ENCODE results near the gene EPOP. TPM values are rescaled to one million over a fixed set of nuclear protein-coding genes. Genes with fewer than 3 reads are reported as not detected.

Gene EPOP
- total and polyA plus RNA-seq, 2 of the 13 experiments (the other 11 are each of a cell fraction or from before 2014, with no cell fraction given) = 14.7 to 37.8 TPM

DNA sequence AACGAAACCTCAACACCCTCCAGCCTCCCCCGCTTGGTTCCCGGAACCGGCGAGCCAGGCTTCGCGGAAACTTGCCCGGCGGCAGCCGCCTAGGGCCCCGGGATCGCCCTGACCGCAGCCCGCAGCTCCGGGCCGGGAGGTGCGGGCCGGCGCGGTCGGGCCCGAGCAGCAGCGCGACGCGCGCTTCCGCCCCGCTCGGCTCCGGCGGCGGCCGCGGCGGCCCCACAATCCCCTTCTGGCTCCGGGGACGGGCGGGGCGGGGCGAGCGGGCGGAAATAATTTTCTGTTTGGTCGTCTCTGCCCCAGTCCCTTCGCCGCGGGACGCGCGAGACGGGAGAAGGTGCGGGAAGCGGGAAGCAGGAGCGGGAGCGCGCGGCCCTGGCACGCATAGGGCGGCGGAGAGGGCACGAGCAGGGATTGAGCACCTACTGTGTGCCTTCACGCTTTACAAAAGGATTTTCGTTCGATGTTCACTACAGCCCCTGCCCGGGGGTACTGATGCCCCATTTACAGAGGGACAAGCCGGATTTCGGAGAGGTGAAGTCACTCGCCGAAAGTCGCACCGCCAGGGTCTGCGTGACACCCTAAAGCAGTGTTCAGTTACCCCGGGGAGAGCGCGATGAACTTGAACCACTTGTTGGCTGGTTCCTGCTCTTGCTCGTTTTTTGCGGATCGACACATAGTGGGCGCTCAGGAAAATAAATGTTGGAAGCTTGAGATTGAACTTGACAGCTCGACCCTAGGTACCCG, 27.6 kb upstream of the EPOP start (continued):
- TF ChIP-seq SKIL (CRISPR knock-in tag; IDR thresholded peaks at IDR 0.05; ENCODE audit: borderline replicate concordance) (peak; percentile 81), HNRNPUL1 (IDR thresholded peaks at IDR 0.05; ENCODE audit: low read depth, low read length) (no peak), SOX5 (CRISPR knock-in tag; IDR thresholded peaks at IDR 0.05; ENCODE audit: borderline replicate concordance) (peak; percentile 55), FOSL2 (CRISPR knock-in tag; IDR thresholded peaks at IDR 0.05) (peak; percentile 29; the same call in 1 of the 2 replicates), NFKB2 (CRISPR knock-in tag; IDR thresholded peaks at IDR 0.05; ENCODE audit: borderline replicate concordance) (peak; percentile 85; the same call in 1 of the 2 replicates), CEBPB (IDR thresholded peaks at IDR 0.05; ENCODE audit: borderline replicate concordance, low read depth, low read length) (no peak), BRCA1 (CRISPR knock-in tag; IDR thresholded peaks at IDR 0.05) (0 out of 2 replicates have a peak, but pooled peaks have one; percentile 5), NFE2L1 (CRISPR knock-in tag; IDR thresholded peaks at IDR 0.05; ENCODE audit: borderline replicate concordance) (no peak), ZNF775 (CRISPR knock-in tag; IDR thresholded peaks at IDR 0.05; ENCODE audit: borderline replicate concordance) (no peak), MEIS2 (CRISPR knock-in tag; IDR thresholded peaks at IDR 0.05) (peak; percentile 25; the same call in 1 of the 2 replicates), CAMTA2 (CRISPR knock-in tag; IDR thresholded peaks at IDR 0.05; ENCODE audit: borderline replicate concordance) (no peak), GFI1 (CRISPR knock-in tag; IDR thresholded peaks at IDR 0.05; ENCODE audit: borderline replicate concordance) (peak; percentile 58; the same call in 1 of the 2 replicates), ZNF678 (CRISPR knock-in tag; IDR thresholded peaks at IDR 0.05) (0 out of 2 replicates have a peak, but pooled peaks have one; percentile 46), SMAD3 (CRISPR knock-in tag; IDR thresholded peaks at IDR 0.05) (no peak; the same call in 1 of the 2 replicates), ZNF20 (CRISPR knock-in tag; IDR thresholded peaks at IDR 0.05) (0 out of 2 replicates have a peak, but pooled peaks have one; percentile 40), NR2C2 (CRISPR knock-in tag; IDR thresholded peaks at IDR 0.05; ENCODE audit: borderline replicate concordance) (peak; percentile 95), DNMT1 (CRISPR knock-in tag; IDR thresholded peaks at IDR 0.05) (0 out of 2 replicates have a peak, but pooled peaks have one; percentile 6), IKZF1 (IDR thresholded peaks at IDR 0.05) (no peak), PCBP2 (optimal IDR thresholded peaks at IDR 0.05; ENCODE audit: low read depth, low read length, poor library complexity, severe bottlenecking) (no peak), ZNF33B (CRISPR knock-in tag; IDR thresholded peaks at IDR 0.05) (no peak), NFIC (IDR thresholded peaks at IDR 0.05; ENCODE audit: low read length) (no peak; the same call in 1 of the 2 replicates)
- TF ChIP-seq, protein P1, sequence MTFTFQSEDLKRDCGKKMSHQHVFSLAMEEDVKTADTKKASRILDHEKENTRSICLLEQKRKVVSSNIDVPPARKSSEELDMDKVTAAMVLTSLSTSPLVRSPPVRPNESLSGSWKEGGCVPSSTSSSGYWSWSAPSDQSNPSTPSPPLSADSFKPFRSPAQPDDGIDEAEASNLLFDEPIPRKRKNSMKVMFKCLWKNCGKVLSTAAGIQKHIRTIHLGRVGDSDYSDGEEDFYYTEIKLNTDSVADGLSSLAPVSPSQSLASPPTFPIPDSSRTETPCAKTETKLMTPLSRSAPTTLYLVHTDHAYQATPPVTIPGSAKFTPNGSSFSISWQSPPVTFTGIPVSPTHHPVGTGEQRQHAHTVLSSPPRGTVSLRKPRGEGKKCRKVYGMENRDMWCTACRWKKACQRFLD (CRISPR knock-in tag; IDR thresholded peaks at IDR 0.05; ENCODE audit: borderline replicate concordance) = no peak
- TF ChIP-seq, protein P2, sequence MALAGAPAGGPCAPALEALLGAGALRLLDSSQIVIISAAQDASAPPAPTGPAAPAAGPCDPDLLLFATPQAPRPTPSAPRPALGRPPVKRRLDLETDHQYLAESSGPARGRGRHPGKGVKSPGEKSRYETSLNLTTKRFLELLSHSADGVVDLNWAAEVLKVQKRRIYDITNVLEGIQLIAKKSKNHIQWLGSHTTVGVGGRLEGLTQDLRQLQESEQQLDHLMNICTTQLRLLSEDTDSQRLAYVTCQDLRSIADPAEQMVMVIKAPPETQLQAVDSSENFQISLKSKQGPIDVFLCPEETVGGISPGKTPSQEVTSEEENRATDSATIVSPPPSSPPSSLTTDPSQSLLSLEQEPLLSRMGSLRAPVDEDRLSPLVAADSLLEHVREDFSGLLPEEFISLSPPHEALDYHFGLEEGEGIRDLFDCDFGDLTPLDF (CRISPR knock-in tag; IDR thresholded peaks at IDR 0.05) = peak; percentile 98
